SK-N-SH (cell line): ENCODE data around the gene RBL2.

ENCODE experiments used
- ELF1 ChIP-seq: IDR thresholded peaks from 2 replicates; pipeline ENCODE4 v1.4.0; 2012
- EZH2phosphoT487 ChIP-seq: fragments of 200-600 bp; sonication (generic); IDR thresholded peaks from 2 replicates; pipeline ENCODE4 v1.6.1; 2017; ENCODE audit warnings: low read depth, mixed run types, mild to moderate bottlenecking, antibody characterized with exemption, moderate library complexity, borderline replicate concordance
- POLR2AphosphoS5 ChIP-seq: IDR thresholded peaks from 2 replicates; pipeline ENCODE4 v1.6.1; 2012; ENCODE audit warnings: low read depth, low read length
- RFX5 ChIP-seq: IDR thresholded peaks from 2 replicates; pipeline ENCODE4 v1.6.1; 2012; ENCODE audit warnings: mild to moderate bottlenecking, improper control_type of control experiment, low read length
- TF ChIP-seq, protein P1 (sequence below): fragments of 200-600 bp; sonication (generic); IDR thresholded peaks from 2 replicates; pipeline ENCODE4 v1.6.1; 2017; ENCODE audit warnings: antibody characterized with exemption, mild to moderate bottlenecking, moderate library complexity
- TF ChIP-seq, protein P2 (sequence below): IDR thresholded peaks from 2 replicates; pipeline ENCODE4 v1.6.1; 2012; ENCODE audit warnings: mild to moderate bottlenecking, low read depth, low read length, moderate library complexity
- TF ChIP-seq, protein P3 (sequence below): IDR thresholded peaks from 2 replicates; pipeline ENCODE4 v1.4.0; 2012; ENCODE audit warnings: low read depth, borderline replicate concordance

DNA sequence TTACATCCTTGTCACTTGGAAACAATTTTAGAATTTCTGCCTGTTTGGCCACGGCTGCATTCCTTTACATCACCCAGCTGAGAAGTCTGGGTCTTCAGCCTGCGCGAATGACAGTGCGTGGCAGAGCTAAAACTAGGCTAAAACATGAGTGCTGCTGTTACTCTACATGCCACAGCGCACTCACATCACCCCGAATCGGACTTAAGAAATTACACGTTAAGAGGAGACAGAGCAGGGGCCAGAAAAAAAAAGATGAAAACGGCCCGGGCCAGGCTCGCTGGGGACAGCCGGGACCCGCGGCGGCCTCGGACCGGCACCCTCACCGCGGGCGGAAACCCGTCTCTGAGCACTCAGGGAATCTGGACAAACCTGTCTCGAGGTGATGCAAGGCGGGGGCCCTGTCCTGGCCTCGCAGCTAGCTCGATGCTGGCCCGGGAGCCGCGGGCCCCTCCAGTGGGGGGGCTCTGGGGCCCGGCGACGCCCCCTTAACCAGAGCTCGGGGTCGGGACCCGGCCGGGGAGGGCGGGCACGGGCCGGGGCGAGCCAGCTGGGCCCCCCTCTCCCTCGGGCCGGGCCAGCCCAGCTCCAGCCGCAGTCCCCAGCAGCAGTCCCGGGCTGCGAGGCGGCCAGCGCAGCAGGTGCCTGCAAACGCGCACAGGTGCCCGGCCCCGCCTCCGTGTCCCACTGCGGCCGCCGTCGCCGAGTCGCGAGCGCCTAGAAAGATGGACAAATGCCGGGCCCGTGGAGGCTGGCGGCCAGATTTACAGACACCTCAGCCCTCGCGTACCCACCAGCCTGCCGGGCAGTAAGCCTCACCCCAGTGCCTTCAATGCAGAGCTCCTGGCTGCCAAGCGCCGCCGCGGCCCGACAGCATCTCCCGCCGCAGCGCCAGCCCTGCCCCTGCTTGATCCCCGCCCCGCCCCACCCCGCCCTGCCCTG lies 68.3 kb downstream of the RBL2 start, which contains the start of gene AKTIP:
- TF ChIP-seq ELF1 (no peak), EZH2phosphoT487 (no peak), RFX5 (no peak), POLR2AphosphoS5 (no peak)
- TF ChIP-seq, protein P1, sequence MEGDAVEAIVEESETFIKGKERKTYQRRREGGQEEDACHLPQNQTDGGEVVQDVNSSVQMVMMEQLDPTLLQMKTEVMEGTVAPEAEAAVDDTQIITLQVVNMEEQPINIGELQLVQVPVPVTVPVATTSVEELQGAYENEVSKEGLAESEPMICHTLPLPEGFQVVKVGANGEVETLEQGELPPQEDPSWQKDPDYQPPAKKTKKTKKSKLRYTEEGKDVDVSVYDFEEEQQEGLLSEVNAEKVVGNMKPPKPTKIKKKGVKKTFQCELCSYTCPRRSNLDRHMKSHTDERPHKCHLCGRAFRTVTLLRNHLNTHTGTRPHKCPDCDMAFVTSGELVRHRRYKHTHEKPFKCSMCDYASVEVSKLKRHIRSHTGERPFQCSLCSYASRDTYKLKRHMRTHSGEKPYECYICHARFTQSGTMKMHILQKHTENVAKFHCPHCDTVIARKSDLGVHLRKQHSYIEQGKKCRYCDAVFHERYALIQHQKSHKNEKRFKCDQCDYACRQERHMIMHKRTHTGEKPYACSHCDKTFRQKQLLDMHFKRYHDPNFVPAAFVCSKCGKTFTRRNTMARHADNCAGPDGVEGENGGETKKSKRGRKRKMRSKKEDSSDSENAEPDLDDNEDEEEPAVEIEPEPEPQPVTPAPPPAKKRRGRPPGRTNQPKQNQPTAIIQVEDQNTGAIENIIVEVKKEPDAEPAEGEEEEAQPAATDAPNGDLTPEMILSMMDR = no peak
- TF ChIP-seq, protein P2, sequence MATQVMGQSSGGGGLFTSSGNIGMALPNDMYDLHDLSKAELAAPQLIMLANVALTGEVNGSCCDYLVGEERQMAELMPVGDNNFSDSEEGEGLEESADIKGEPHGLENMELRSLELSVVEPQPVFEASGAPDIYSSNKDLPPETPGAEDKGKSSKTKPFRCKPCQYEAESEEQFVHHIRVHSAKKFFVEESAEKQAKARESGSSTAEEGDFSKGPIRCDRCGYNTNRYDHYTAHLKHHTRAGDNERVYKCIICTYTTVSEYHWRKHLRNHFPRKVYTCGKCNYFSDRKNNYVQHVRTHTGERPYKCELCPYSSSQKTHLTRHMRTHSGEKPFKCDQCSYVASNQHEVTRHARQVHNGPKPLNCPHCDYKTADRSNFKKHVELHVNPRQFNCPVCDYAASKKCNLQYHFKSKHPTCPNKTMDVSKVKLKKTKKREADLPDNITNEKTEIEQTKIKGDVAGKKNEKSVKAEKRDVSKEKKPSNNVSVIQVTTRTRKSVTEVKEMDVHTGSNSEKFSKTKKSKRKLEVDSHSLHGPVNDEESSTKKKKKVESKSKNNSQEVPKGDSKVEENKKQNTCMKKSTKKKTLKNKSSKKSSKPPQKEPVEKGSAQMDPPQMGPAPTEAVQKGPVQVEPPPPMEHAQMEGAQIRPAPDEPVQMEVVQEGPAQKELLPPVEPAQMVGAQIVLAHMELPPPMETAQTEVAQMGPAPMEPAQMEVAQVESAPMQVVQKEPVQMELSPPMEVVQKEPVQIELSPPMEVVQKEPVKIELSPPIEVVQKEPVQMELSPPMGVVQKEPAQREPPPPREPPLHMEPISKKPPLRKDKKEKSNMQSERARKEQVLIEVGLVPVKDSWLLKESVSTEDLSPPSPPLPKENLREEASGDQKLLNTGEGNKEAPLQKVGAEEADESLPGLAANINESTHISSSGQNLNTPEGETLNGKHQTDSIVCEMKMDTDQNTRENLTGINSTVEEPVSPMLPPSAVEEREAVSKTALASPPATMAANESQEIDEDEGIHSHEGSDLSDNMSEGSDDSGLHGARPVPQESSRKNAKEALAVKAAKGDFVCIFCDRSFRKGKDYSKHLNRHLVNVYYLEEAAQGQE = no peak
- TF ChIP-seq, protein P3, sequence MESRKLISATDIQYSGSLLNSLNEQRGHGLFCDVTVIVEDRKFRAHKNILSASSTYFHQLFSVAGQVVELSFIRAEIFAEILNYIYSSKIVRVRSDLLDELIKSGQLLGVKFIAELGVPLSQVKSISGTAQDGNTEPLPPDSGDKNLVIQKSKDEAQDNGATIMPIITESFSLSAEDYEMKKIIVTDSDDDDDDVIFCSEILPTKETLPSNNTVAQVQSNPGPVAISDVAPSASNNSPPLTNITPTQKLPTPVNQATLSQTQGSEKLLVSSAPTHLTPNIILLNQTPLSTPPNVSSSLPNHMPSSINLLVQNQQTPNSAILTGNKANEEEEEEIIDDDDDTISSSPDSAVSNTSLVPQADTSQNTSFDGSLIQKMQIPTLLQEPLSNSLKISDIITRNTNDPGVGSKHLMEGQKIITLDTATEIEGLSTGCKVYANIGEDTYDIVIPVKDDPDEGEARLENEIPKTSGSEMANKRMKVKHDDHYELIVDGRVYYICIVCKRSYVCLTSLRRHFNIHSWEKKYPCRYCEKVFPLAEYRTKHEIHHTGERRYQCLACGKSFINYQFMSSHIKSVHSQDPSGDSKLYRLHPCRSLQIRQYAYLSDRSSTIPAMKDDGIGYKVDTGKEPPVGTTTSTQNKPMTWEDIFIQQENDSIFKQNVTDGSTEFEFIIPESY = no peak
